ENCODE data around the gene CCSAP.

CCSAP gene

DNA sequence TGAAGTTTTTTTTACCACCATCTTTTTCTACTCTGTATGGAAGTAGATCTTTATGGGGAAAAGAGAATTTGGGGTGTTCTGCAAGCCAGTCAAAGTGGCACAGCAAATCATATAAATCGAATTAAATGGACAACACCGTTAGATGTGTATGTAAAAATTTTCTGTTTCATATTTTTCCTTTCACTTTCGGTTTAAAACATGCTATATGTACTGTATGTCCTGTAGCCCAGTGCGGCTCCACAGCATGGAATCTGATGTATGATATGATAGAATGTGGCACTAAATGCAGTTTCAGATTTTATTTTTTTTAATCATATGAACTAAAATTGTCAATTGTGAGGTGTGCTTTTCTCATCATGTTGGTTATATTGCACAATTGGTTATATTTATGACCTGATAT, 39.0 kb downstream of the CCSAP start:
- ChIA-PET CTCF (interaction anchor here (0.6 kb wide), 1 partner anchor 718 kb away, joined by 4 read pairs; no protein-coding TSS in a partner anchor), POLR2A (interaction anchor here (1.4 kb wide), 1 partner anchor 38 kb away, joined by 3 read pairs; no protein-coding TSS in a partner anchor)
- H3K9me3 ChIP-seq (ENCODE audit: control insufficient read depth, insufficient read depth, low read depth, low read length), result no peaks in the 10 kb centered on the region
- H3K4me3 ChIP-seq (ENCODE audit: low read depth, low read length), result no peak overlapping the region
- no peaks in the 10 kb centered on the region for H3K4me1 ChIP-seq (ENCODE audit: control insufficient read depth, insufficient read depth, low read length)
- H3K36me3 ChIP-seq (ENCODE audit: control insufficient read depth in 2 of 2, insufficient read depth in 1 of 2, low read length in 2 of 2), result peaks cover 39 to 67% of the 10 kb centered on the region in 2 experiments
- TF ChIP-seq, protein P1, sequence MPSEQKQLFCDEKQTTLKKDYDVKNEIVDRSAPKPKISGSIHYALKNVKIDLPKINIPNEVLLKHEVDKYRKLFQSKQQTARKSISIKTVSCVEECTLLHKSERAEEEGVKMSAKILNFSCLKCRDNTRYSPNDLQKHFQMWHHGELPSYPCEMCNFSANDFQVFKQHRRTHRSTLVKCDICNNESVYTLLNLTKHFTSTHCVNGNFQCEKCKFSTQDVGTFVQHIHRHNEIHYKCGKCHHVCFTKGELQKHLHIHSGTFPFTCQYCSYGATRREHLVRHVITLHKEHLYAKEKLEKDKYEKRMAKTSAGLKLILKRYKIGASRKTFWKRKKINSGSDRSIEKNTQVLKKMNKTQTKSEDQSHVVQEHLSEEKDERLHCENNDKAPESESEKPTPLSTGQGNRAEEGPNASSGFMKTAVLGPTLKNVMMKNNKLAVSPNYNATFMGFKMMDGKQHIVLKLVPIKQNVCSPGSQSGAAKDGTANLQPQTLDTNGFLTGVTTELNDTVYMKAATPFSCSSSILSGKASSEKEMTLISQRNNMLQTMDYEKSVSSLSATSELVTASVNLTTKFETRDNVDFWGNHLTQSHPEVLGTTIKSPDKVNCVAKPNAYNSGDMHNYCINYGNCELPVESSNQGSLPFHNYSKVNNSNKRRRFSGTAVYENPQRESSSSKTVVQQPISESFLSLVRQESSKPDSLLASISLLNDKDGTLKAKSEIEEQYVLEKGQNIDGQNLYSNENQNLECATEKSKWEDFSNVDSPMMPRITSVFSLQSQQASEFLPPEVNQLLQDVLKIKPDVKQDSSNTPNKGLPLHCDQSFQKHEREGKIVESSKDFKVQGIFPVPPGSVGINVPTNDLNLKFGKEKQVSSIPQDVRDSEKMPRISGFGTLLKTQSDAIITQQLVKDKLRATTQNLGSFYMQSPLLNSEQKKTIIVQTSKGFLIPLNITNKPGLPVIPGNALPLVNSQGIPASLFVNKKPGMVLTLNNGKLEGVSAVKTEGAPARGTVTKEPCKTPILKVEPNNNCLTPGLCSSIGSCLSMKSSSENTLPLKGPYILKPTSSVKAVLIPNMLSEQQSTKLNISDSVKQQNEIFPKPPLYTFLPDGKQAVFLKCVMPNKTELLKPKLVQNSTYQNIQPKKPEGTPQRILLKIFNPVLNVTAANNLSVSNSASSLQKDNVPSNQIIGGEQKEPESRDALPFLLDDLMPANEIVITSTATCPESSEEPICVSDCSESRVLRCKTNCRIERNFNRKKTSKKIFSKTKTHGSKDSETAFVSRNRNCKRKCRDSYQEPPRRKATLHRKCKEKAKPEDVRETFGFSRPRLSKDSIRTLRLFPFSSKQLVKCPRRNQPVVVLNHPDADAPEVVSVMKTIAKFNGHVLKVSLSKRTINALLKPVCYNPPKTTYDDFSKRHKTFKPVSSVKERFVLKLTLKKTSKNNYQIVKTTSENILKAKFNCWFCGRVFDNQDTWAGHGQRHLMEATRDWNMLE (tag by site-specific recombination; conservative IDR thresholded peaks at IDR 0.05; ENCODE audit: low read depth), result no peak
- TF ChIP-seq ZNF302 (tag by site-specific recombination; IDR thresholded peaks at IDR 0.05; ENCODE audit: low read depth), result no peak
- no peak for TF ChIP-seq SP3 (tag by site-specific recombination; IDR thresholded peaks at IDR 0.05)
- TF ChIP-seq ZNF174 (tag by site-specific recombination; IDR thresholded peaks at IDR 0.05), result no peak
- no peak for TF ChIP-seq ZNF2 (tag by site-specific recombination; IDR thresholded peaks at IDR 0.05)
- TF ChIP-seq ZNF548 (tag by site-specific recombination; IDR thresholded peaks at IDR 0.05), result no peak
- no peak for TF ChIP-seq KLF10 (tag by site-specific recombination; IDR thresholded peaks at IDR 0.05)
- TF ChIP-seq ZNF202 (tag by site-specific recombination; IDR thresholded peaks at IDR 0.05; ENCODE audit: borderline replicate concordance), result no peak
- TF ChIP-seq ZNF19 (tag by site-specific recombination; IDR thresholded peaks at IDR 0.05; ENCODE audit: low read depth), result no peak
- TF ChIP-seq HOXA7 (CRISPR knock-in tag; IDR thresholded peaks at IDR 0.05; ENCODE audit: borderline replicate concordance), result no peak
- no peak for TF ChIP-seq ZNF24 (tag by site-specific recombination; IDR thresholded peaks at IDR 0.05)
- no peak for TF ChIP-seq ZIC2 (tag by site-specific recombination; IDR thresholded peaks at IDR 0.05)
- H3K27ac ChIP-seq (ENCODE audit: extremely low read depth, low read depth, low read length), result no peak overlapping the region

- TF ChIP-seq, protein P2, sequence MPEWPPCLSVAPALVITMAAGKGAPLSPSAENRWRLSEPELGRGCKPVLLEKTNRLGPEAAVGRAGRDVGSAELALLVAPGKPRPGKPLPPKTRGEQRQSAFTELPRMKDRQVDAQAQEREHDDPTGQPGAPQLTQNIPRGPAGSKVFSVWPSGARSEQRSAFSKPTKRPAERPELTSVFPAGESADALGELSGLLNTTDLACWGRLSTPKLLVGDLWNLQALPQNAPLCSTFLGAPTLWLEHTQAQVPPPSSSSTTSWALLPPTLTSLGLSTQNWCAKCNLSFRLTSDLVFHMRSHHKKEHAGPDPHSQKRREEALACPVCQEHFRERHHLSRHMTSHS (tag by site-specific recombination; IDR thresholded peaks at IDR 0.05), result no peak
- no peak for TF ChIP-seq ZNF133 (tag by site-specific recombination; IDR thresholded peaks at IDR 0.05)
- no peak for TF ChIP-seq ZNF621 (tag by site-specific recombination; IDR thresholded peaks at IDR 0.05)
- TF ChIP-seq ZNF777 (tag by site-specific recombination; IDR thresholded peaks at IDR 0.05; ENCODE audit: borderline replicate concordance), result no peak
- TF ChIP-seq ZNF184 (tag by site-specific recombination; IDR thresholded peaks at IDR 0.05), result no peak
- no peak for TF ChIP-seq ZNF211 (tag by site-specific recombination; IDR thresholded peaks at IDR 0.05; ENCODE audit: low read depth)
- no peak for TF ChIP-seq ZNF433 (tag by site-specific recombination; IDR thresholded peaks at IDR 0.05; ENCODE audit: low read depth)
- no peak for TF ChIP-seq ZNF350 (tag by site-specific recombination; IDR thresholded peaks at IDR 0.05)
- no peak for TF ChIP-seq ZNF558 (tag by site-specific recombination; IDR thresholded peaks at IDR 0.05)
- TF ChIP-seq ZSCAN30 (tag by site-specific recombination; IDR thresholded peaks at IDR 0.05), result no peak
- no peak for TF ChIP-seq ZNF776 (tag by site-specific recombination; IDR thresholded peaks at IDR 0.05; ENCODE audit: borderline replicate concordance)
- TF ChIP-seq ZFP69B (tag by site-specific recombination; IDR thresholded peaks at IDR 0.05), result no peak
- H3K4me1 ChIP-seq (ENCODE audit: control insufficient read depth, insufficient read depth, low read length), result no peaks in the 10 kb centered on the region
- POLR2A ChIA-PET, result interaction anchor here (1.4 kb wide), 1 partner anchor 39 kb away, joined by 3 read pairs; no protein-coding TSS in a partner anchor
- no peak overlapping the region for H3K4me3 ChIP-seq (ENCODE audit: low read depth, low read length)
- peaks cover 39 to 64% of the 10 kb centered on the region in 2 experiments for H3K36me3 ChIP-seq (ENCODE audit: control insufficient read depth in 2 of 2, insufficient read depth in 1 of 2, low read length in 2 of 2)
- H3K9me3 ChIP-seq (ENCODE audit: control insufficient read depth, insufficient read depth, low read depth, low read length), result no peaks in the 10 kb centered on the region
- H3K27ac ChIP-seq (ENCODE audit: extremely low read depth, low read depth, low read length), result no peak overlapping the region
- CTCF ChIA-PET, result interaction anchor here (0.6 kb wide), 1 partner anchor 384 kb away, joined by 3 read pairs; no protein-coding TSS in a partner anchor
Measured at GRCh38 chr1:229302740-229303139, 40.1 kb downstream of the CCSAP start.
